ENCODE measurements around the gene MECR.

GRCh38 chr1:29253180-29253579 lies 22.4 kb upstream of the MECR start:
- TF ChIP-seq CTCF (IDR thresholded peaks at IDR 0.05): no peak
- no peak for TF ChIP-seq EZH2 (IDR thresholded peaks at IDR 0.05)

All from neural progenitor cell (in vitro differentiated cells).